Lung microvascular endothelial cell (primary cell): ENCODE data around the gene GDF7. TPM values are rescaled to one million over a fixed set of nuclear protein-coding genes. Genes with fewer than 3 reads are reported as not detected.

Experiments
- DNase-seq, 2 donors: peaks; one replicate each; pipeline versions ENCODE4 v3.0.0 to v3.0.0-alpha.2; 2010; ENCODE audit warnings: low read depth in 2 of 2
- total RNA-seq: library from RNA; depleted of rRNA; stranded (reverse); fragments of >200 nt; gene quantifications from 2 replicates; pipeline ENCODE4 v1.2.1, GENCODE V29; 2014

GDF7 gene
- total RNA-seq, 1 donor from 2014 or later = 19.6 TPM

GRCh38 chr2:20660506-20661420 lies 6.2 kb upstream of the GDF7 start:
- no peak for DNase-seq

DNA sequence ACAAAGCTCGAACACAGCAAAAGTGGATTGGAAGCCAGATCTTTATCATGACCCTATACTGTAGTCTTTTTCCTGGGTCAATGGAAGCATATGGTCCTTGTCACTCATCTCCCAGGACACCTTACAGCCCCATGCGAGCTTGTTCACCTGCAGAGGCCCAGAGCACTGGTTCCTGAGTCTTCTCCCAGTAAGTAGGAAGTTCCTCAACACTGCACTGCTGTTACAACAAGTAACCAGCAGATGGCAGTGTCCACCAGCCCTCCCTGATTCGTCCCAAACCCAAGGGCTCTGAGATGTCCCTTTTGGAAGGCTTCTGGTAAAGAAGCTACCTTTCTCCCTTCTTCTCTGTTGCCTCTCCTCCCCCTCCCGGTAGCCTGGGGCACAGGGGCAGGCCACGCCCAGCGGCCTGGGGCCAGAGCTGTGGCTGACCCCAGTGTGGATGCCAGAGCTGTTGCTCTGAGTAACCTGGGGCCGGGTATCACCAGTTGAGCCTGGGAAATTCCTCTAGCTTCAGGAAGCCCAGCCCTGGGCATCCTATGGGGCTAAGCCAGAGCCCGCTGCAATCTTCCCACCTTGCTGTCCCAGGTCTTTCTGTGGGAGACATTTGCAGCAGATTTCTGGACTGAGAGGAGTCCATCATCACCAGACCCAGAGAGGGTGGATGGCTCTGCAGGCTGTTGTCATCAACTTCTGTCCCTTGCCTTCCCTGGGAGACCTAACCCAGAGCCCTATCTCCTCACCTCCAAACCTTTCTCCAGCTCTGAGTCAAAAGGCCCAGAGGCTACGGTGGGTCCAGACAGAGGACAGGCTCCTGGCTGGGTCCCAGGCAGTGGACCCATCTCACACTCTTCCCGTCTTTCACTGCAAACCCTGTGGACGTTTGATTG lies 5.3 kb upstream of the GDF7 start:
- DNase-seq = peak; percentile 82 to 86

DNA sequence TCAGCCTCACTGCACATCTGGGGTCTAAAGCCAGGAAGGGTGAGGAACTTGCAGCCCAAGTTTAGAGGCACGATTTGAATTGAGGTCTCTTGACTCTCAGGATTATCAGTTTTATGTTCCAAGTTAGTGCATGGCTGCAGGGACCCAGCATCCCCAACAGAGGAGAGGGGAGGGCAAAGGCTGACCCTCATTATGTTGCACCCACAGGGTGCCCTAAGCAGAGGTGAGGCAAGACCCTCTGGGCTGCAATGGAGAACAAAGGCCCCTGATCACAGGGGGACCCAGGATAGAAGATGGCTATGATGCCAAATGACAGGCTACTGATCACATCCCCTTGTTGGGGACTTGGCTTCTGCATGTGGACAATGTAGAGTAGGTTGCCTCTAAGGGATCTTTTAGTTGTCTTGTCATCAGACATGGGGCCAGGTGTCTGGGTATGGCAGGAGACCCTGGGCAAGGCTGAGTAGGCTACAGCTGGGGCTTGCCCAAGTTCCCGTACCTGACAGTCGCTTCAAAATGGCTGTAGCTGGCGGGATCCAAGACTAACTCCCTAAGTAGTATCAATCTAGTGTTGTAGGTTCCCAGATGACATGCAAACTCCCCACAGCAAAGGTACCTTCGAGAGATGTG lies 4.5 kb upstream of the GDF7 start:
- no peak for DNase-seq

- no peak for DNase-seq
Observed at GRCh38 chr2:20663196-20664070, 3.5 kb upstream of the GDF7 start.

GRCh38 chr2:20664071-20664390 lies 2.9 kb upstream of the GDF7 start:
- DNase-seq = no peak

DNA sequence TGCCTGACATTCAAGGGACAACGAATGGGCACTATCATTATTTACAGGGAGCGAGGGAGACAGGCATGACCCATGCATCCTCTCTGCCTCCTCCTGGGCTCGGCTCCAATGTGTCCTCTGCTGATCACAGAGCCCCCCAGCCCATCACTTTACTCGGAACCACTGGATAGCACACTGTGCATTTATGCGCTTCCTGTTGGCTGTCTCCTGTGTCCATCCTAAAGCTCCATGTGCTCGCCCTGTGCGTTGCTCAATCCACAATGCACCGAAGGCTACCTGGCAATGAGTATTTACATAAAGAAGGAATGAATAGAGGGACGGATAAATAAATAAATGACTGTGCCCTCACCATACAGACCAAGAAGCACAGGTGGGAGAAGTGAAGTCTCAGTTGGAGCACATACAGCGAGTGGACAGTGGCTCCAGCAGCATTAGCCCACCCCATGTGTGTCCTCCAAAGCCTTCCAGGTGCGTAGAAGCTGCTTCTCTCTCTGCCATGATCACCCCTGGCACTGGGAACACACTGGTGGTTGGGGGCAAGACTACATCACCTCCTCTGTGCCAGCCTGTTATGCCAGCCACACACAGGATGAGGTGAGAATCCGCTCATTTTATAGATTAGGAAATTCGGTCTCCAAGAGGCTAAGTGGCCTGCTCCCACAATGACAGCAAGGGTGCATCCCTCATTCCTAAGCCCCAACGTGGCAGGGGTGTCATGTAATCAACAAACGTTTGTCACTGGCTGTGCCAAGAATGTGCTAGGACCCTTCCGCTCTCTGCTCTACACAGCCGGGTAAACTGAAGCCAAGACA lies 2.3 kb upstream of the GDF7 start:
- no peak for DNase-seq

GRCh38 chr2:20665243-20666004 lies 1.5 kb upstream of the GDF7 start:
- no peak for DNase-seq

GRCh38 chr2:20666005-20666303 lies 990 bp upstream of the GDF7 start:
- no peak for DNase-seq

- peak in 1 of 2 donors; percentile 21 for DNase-seq
Observed at GRCh38 chr2:20667151-20667530, 197 bp downstream of the GDF7 start.

- peak in 1 of 2 donors; percentile 24 for DNase-seq
Observed at GRCh38 chr2:20667531-20668401, 822 bp downstream of the GDF7 start.

GRCh38 chr2:20668451-20668850 lies 1.5 kb downstream of the GDF7 start:
- DNase-seq = no peak

GRCh38 chr2:20668871-20669475 lies 2.0 kb downstream of the GDF7 start:
- no peak for DNase-seq

GRCh38 chr2:20669562-20670314 lies 2.8 kb downstream of the GDF7 start:
- DNase-seq = no peak

DNA sequence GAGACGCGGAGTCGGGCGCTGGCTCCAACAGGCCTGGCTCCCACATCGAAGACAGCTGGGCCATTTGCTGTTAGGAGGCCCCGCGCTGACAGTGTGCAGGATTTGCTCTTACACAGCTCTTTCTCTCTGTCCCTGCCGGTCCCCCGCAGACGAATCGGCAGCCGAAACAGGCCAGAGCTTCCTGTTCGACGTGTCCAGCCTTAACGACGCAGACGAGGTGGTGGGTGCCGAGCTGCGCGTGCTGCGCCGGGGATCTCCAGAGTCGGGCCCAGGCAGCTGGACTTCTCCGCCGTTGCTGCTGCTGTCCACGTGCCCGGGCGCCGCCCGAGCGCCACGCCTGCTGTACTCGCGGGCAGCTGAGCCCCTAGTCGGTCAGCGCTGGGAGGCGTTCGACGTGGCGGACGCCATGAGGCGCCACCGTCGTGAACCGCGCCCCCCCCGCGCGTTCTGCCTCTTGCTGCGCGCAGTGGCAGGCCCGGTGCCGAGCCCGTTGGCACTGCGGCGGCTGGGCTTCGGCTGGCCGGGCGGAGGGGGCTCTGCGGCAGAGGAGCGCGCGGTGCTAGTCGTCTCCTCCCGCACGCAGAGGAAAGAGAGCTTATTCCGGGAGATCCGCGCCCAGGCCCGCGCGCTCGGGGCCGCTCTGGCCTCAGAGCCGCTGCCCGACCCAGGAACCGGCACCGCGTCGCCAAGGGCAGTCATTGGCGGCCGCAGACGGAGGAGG lies 3.5 kb downstream of the GDF7 start:
- peak in 1 of 2 donors; percentile 27 for DNase-seq

DNA sequence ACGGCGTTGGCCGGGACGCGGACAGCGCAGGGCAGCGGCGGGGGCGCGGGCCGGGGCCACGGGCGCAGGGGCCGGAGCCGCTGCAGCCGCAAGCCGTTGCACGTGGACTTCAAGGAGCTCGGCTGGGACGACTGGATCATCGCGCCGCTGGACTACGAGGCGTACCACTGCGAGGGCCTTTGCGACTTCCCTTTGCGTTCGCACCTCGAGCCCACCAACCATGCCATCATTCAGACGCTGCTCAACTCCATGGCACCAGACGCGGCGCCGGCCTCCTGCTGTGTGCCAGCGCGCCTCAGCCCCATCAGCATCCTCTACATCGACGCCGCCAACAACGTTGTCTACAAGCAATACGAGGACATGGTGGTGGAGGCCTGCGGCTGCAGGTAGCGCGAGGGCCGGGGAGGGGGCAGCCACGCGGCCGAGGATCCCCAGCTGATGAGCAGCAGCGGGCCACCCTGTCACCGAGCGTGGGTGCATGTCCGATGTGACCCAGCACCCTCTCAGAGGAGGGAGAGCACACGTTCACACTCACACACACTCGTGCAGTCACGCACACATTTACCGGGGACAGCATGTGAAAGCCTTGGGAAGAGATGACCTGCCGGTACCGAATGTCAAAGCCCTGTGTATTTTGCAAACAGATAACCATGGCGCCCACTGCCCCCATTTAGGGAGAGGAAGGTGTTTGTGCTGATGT lies 4.2 kb downstream of the GDF7 start:
- DNase-seq = no peak

DNA sequence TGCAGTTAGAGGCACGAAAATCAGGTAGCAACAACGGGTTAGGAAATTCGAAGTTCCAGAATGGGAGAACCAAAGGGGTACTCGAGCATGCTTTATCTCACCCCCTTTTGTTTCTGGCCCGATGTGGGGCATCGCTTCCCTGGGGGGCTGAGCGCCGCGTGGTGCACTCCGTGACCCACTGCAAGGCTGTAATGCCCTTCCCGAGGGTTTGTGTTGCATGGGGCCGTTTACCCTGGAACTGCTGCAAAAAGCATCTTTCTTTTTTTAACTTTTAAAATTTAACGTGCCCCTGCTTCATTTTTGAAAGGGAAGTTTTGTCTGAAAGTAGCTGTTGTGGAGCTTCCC lies 4.8 kb downstream of the GDF7 start:
- DNase-seq = no peak
